Esophagus (tissue), 2 donors: ENCODE results near the gene PRM2. TPM values are rescaled to one million over a fixed set of nuclear protein-coding genes. Genes with fewer than 3 reads are reported as not detected.

ENCODE experiments used
- H3K27ac ChIP-seq, 2 donors: one replicate each; pipeline ENCODE4 v1.5.1; 2013; ENCODE audit warnings: low read depth in 2 of 2, mild to moderate bottlenecking in 2 of 2, inconsistent platforms in 1 of 2, low read length in 1 of 2, moderate library complexity in 1 of 2
- H3K27me3 ChIP-seq, 2 donors: one replicate each; pipeline ENCODE4 v1.6.1; 2013; ENCODE audit warnings: low read length in 2 of 2, control low read depth in 1 of 2, mild to moderate bottlenecking in 1 of 2; ENCODE audit not compliant: insufficient read depth in 2 of 2, control insufficient read depth in 1 of 2
- H3K36me3 ChIP-seq, 2 donors: one replicate each; pipeline ENCODE4 v1.6.1; 2013; ENCODE audit warnings: low read length in 1 of 2; ENCODE audit not compliant: control insufficient read depth in 2 of 2, insufficient read depth in 2 of 2
- H3K4me1 ChIP-seq, 2 donors: one replicate each; pipeline ENCODE4 v1.6.1; 2013; ENCODE audit warnings: low read length in 1 of 2; ENCODE audit not compliant: control insufficient read depth in 2 of 2, insufficient read depth in 2 of 2
- H3K4me3 ChIP-seq, 2 donors: one replicate each; pipeline ENCODE4 v1.5.1; 2013; ENCODE audit warnings: low read length in 2 of 2, mild to moderate bottlenecking in 2 of 2, low read depth in 1 of 2, moderate library complexity in 1 of 2
- H3K9me3 ChIP-seq, 2 donors: one replicate each; pipeline ENCODE4 v1.6.1; 2013; ENCODE audit warnings: mild to moderate bottlenecking in 2 of 2, low read depth in 1 of 2, low read length in 1 of 2, moderate library complexity in 1 of 2; ENCODE audit not compliant: control insufficient read depth in 2 of 2, insufficient read depth in 1 of 2
- WGBS, 2 donors: extraction: QIAGEN DNeasy Blood & Tissue Kit; methylation state at CpG; one replicate each; pipeline ENCODE4 v1.1.7; 2013; 5-methylcytosine and 5-hydroxymethylcytosine counted together
- polyA plus RNA-seq, 2 donors: library from polyadenylated mRNA; stranded (reverse); fragments of 200-250 nt; gene quantifications; one replicate each; pipeline ENCODE4 v1.2.3, GENCODE V29; 2013
- donor health status: healthy with polysubstance abuse.
- donor health status: Bipolar disorder and iron deficiency.

The PRM2 gene
- polyA plus RNA-seq, 2 donors: not detected

DNA sequence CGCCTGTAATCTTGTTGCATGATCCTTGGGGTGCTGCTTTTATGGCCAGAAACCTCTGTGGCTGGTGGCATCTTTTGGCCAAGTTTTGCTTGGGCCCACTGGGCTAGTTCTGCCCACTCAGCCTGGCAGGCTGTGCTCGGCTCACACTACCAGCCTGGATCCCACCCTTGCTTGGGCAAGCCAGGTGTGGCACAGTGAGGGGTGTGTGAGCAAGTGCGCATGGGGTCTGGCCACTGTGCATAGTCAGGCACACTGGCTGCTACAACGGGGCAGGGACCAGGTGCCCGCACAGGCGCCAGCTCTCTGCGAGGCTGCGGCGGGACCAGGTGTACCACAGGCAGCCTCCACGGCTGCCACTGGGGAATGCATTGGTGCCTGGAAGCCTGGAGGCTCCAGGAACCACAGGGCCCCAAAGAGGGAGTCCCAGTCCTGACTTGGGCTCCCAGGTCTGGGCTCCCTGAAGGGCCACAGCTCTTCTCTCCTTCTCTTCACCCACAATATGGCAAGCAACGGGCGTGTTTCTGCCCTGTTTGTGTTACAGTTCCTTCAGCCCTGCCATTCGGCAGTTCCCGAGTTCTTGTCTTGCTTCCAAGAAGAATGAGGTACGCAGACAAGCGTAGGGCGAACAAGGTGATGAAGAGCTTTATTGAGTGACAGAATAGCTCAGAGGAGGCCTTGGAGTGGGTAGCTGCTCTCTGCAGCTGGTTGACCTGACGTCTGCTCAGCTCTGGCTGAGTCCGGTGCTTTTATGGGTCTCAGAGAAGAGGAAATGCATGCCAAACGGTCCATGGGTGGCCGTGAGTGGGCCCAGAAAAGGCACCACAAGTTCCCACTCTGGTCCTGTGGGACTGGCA is 31.6 kb upstream of the PRM2 start:
- no peaks in the 10 kb centered on the region for H3K27me3 ChIP-seq
- no peaks in the 10 kb centered on the region for H3K36me3 ChIP-seq
- H3K27ac ChIP-seq: no peak overlapping the region
- H3K4me3 ChIP-seq: no peak overlapping the region
- no peaks in the 10 kb centered on the region for H3K9me3 ChIP-seq
- peaks cover 0 to 5% of the 10 kb centered on the region in 2 donors for H3K4me1 ChIP-seq
- WGBS, 2 donors: 89 to 91% methylated on average over 21 of the region's 21 CpGs

DNA sequence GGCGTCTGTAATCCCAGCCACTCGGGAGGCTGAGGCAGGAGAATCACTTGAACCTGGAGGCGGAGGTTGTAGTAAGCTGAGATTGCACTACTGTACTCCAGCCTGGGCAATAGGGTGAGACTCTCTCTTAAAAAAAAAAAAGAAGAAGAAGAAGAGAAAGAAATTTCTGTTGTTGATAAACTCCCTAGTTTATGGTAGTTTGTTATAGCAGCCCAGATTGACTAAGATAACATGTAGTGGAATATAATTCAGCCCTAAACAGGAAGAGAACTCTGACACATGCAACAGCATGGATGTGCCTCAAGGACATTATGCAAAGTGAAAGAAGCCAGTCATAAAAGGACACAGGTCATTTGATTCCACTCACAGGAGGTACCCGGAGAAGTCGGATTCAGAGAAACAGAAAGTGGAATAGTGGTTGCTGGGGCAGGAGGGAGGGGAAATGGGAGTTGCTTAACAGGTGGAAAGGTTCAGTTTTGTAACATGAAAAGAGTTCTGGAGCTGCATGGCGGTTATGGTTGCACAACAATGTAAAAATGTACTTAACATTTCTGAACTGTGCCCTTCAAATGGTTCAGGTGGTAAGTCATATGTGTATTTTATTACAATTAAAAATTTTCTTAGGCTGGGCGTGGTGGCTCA is 30.8 kb upstream of the PRM2 start:
- H3K27ac ChIP-seq: no peak overlapping the region
- no peaks in the 10 kb centered on the region for H3K27me3 ChIP-seq
- no peaks in the 10 kb centered on the region for H3K9me3 ChIP-seq
- no peak overlapping the region for H3K4me3 ChIP-seq
- no peaks in the 10 kb centered on the region for H3K36me3 ChIP-seq
- peaks cover 0 to 2% of the 10 kb centered on the region in 2 donors for H3K4me1 ChIP-seq
- WGBS, 2 donors: 74 to 75% methylated on average over 7 of the region's 7 CpGs

- Histone ChIP-seq H3K9me3 (no peaks in the 10 kb centered on the region), H3K4me3 (no peak overlapping the region), H3K27me3 (no peaks in the 10 kb centered on the region), H3K4me1 (peaks cover 0 to 2% of the 10 kb centered on the region in 2 donors), H3K27ac (no peak overlapping the region), H3K36me3 (no peaks in the 10 kb centered on the region)
- 90 to 92% methylated on average over 8 of the region's 8 CpGs for WGBS, 2 donors
Measured at GRCh38 chr16:11306381-11306780, 30.1 kb upstream of the PRM2 start.

GRCh38 chr16:11303405-11304138 is 27.3 kb upstream of the PRM2 start:
- Histone ChIP-seq H3K27ac (no peak overlapping the region), H3K4me3 (no peak overlapping the region), H3K4me1 (peaks cover 0 to 2% of the 10 kb centered on the region in 2 donors), H3K27me3 (no peaks in the 10 kb centered on the region), H3K9me3 (no peaks in the 10 kb centered on the region), H3K36me3 (no peaks in the 10 kb centered on the region)
- WGBS, 2 donors: 61 to 69% methylated on average over 18 of the region's 18 CpGs

DNA sequence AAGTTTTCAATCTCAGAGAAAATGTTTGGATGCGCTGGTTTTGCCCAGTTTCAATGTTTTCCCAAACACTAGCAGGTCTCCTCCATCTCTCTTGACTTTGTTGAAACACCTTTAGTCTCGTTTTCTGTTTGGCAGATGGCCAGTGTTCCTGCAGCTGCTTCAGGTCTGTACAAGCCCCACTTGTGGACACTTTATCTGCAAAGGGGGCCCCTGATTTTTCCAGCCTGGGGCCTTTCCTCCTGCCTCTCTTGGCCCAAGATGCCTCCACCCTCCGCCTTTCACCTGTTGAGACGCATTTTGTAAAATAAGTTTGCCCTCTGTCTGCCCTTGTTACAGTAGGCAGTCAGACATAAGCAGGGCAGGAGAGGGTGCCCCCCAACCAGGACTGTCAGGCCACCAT is 26.7 kb upstream of the PRM2 start:
- H3K27me3 ChIP-seq: no peaks in the 10 kb centered on the region
- peaks cover 0 to 2% of the 10 kb centered on the region in 2 donors for H3K4me1 ChIP-seq
- 62 to 70% methylated on average over 4 of the region's 4 CpGs for WGBS, 2 donors
- no peaks in the 10 kb centered on the region for H3K36me3 ChIP-seq
- no peaks in the 10 kb centered on the region for H3K9me3 ChIP-seq
- H3K27ac ChIP-seq: no peak overlapping the region
- H3K4me3 ChIP-seq: no peak overlapping the region

GRCh38 chr16:11301645-11302501 is 25.6 kb upstream of the PRM2 start:
- Histone ChIP-seq H3K27me3 (no peaks in the 10 kb centered on the region), H3K9me3 (no peaks in the 10 kb centered on the region), H3K4me1 (peaks cover 0 to 5% of the 10 kb centered on the region in 2 donors), H3K4me3 (no peak overlapping the region), H3K27ac (no peak overlapping the region), H3K36me3 (no peaks in the 10 kb centered on the region)
- 64 to 65% methylated on average over 4 of the region's 4 CpGs for WGBS, 2 donors

GRCh38 chr16:11300560-11300892 is 24.2 kb upstream of the PRM2 start:
- Histone ChIP-seq H3K27ac (no peak overlapping the region), H3K36me3 (no peaks in the 10 kb centered on the region), H3K4me3 (no peak overlapping the region), H3K9me3 (no peaks in the 10 kb centered on the region), H3K27me3 (no peaks in the 10 kb centered on the region), H3K4me1 (peaks cover 0 to 5% of the 10 kb centered on the region in 2 donors)
- 85 to 87% methylated on average over 7 of the region's 7 CpGs for WGBS, 2 donors

GRCh38 chr16:11299865-11300559 is 23.7 kb upstream of the PRM2 start:
- H3K27me3 ChIP-seq: no peaks in the 10 kb centered on the region
- H3K4me3 ChIP-seq: no peak overlapping the region
- 71 to 77% methylated on average over 6 of the region's 6 CpGs for WGBS, 2 donors
- H3K4me1 ChIP-seq: peaks cover 0 to 5% of the 10 kb centered on the region in 2 donors
- no peaks in the 10 kb centered on the region for H3K9me3 ChIP-seq
- H3K27ac ChIP-seq: no peak overlapping the region
- no peaks in the 10 kb centered on the region for H3K36me3 ChIP-seq
